GM23338 (cell line): ENCODE measurements around the gene ZNF189. TPM values are rescaled to one million over a fixed set of nuclear protein-coding genes. Genes with fewer than 3 reads are reported as not detected.
"Not testable (repeated sequence)": the region's sequence is repeated elsewhere in the genome, so short reads cannot be mapped to it uniquely, and the experiment has no call there.

Source experiments
- ATAC-seq: fragments of 200-7000 bp; cut with Tn5 transposase; 3 replicates; pipeline ENCODE4 v1.9.1; 2020
- DNase-seq: peaks from one replicate; pipeline ENCODE4 v3.0.0-alpha.2; 2015; ENCODE audit warnings: low spot score
- H2AFZ ChIP-seq: fragments of 200-600 bp; sonication (generic); 2 replicates; pipeline ENCODE4 v1.8.0; 2016; ENCODE audit warnings: antibody characterized with exemption, mild to moderate bottlenecking, moderate library complexity
- H3F3A ChIP-seq: fragments of 200-600 bp; sonication (generic); replicated peaks from 2 replicates; pipeline ENCODE4 v1.8.0; 2017; ENCODE audit warnings: antibody characterized with exemption, mixed run types, low read depth
- H3K27ac ChIP-seq: fragments of 200-600 bp; sonication (generic); 2 replicates; pipeline ENCODE4 v1.6.1; 2016; ENCODE audit warnings: low read depth
- H3K27me3 ChIP-seq: fragments of 200-600 bp; sonication (generic); 2 replicates; pipeline ENCODE4 v1.8.0; 2016; ENCODE audit warnings: mild to moderate bottlenecking, mixed run types, moderate library complexity; ENCODE audit not compliant: insufficient read depth
- H3K36me3 ChIP-seq: fragments of 200-600 bp; sonication (generic); 2 replicates; pipeline ENCODE4 v1.8.0; 2016; ENCODE audit warnings: mild to moderate bottlenecking; ENCODE audit not compliant: insufficient read depth
- H3K4me1 ChIP-seq: fragments of 200-600 bp; sonication (generic); 2 replicates; pipeline ENCODE4 v1.8.0; 2016; ENCODE audit warnings: mild to moderate bottlenecking, moderate library complexity; ENCODE audit not compliant: insufficient read depth
- H3K4me2 ChIP-seq: fragments of 200-600 bp; sonication (generic); 2 replicates; pipeline ENCODE4 v1.7.1; 2017; ENCODE audit warnings: mixed run types
- H3K4me3 ChIP-seq: fragments of 200-600 bp; sonication (generic); 2 replicates; pipeline ENCODE4 v1.6.1; 2016; ENCODE audit warnings: mixed run types
- H3K79me2 ChIP-seq: fragments of 200-600 bp; sonication (generic); replicated peaks from 2 replicates; pipeline ENCODE4 v1.8.0; 2017; ENCODE audit warnings: mild to moderate bottlenecking; ENCODE audit not compliant: insufficient read depth
- H3K9me2 ChIP-seq: fragments of 200-600 bp; sonication (generic); 2 replicates; pipeline ENCODE4 v1.8.0; 2017; ENCODE audit not compliant: insufficient read depth
- H4K20me1 ChIP-seq: fragments of 200-600 bp; sonication (generic); replicated peaks from 2 replicates; pipeline ENCODE4 v1.8.0; 2017; ENCODE audit warnings: mild to moderate bottlenecking; ENCODE audit not compliant: insufficient read depth
- H3K27ac Mint-ChIP-seq: 2 replicates; pipeline ENCODE4 v1.8.0; 2020; ENCODE audit warnings: inconsistent platforms, mild to moderate bottlenecking, moderate library complexity, mixed read lengths
- H3K27me3 Mint-ChIP-seq: 3 replicates; pipeline ENCODE4 v1.8.0; 2022; ENCODE audit warnings: low read depth, mild to moderate bottlenecking, moderate library complexity, mixed read lengths, inconsistent platforms; ENCODE audit not compliant: insufficient read depth, poor library complexity
- H3K36me3 Mint-ChIP-seq: 3 replicates; pipeline ENCODE4 v1.8.0; 2021; ENCODE audit warnings: low read depth, mild to moderate bottlenecking, inconsistent platforms, moderate library complexity, mixed read lengths
- H3K4me1 Mint-ChIP-seq: 3 replicates; pipeline ENCODE4 v1.8.0; 2020; ENCODE audit warnings: mild to moderate bottlenecking, inconsistent platforms, mixed read lengths
- H3K4me3 Mint-ChIP-seq: 3 replicates; pipeline ENCODE4 v1.8.0; 2021; ENCODE audit warnings: moderate library complexity, mild to moderate bottlenecking, inconsistent platforms, mixed read lengths
- H3K9me3 Mint-ChIP-seq: 3 replicates; pipeline ENCODE4 v1.8.0; 2020; ENCODE audit warnings: moderate library complexity, mild to moderate bottlenecking, inconsistent platforms, mixed read lengths
- CTCF ChIP-seq, 2 experiments: fragments of 200-600 bp in 1 of 2; sonication (generic) in 1 of 2; conservative IDR thresholded peaks; 2 replicates each; pipeline versions ENCODE4 v1.5.1 to v1.6.1; 2016 to 2017; ENCODE audit warnings: antibody characterized with exemption in 2 of 2, low read depth in 2 of 2, mild to moderate bottlenecking in 2 of 2, moderate library complexity in 1 of 2
- REST ChIP-seq: IDR thresholded peaks from one replicate; pipeline ENCODE4 v1.6.1; 2018; ENCODE audit warnings: antibody characterized with exemption; ENCODE audit not compliant: unreplicated experiment
- ZNF331 ChIP-seq: fragments of 250-450 bp; sonication (Bioruptor Pico); IDR thresholded peaks from 2 replicates; pipeline ENCODE4 v1.5.0; 2020; ENCODE audit warnings: low read depth, mild to moderate bottlenecking, moderate library complexity
- polyA plus RNA-seq: library from polyadenylated mRNA; unstranded; fragments of >200 nt; fragmentation: Nextera tagmentation; extraction: Ambion mirVana; gene quantifications from 2 replicates; pipeline ENCODE4 v1.2.1, GENCODE V29; 2016
- total RNA-seq: library from RNA; depleted of rRNA; stranded (reverse); fragments of >200 nt; shearing (Covaris generic); gene quantifications from 2 replicates; pipeline ENCODE4 v1.2.3, GENCODE V29; 2014

Gene ZNF189
- total and polyA plus RNA-seq, 2 experiments from 2014 or later = 5.8 to 10.6 TPM

- H3K9me2 ChIP-seq, H3K79me2 ChIP-seq, H3F3A ChIP-seq, H3K27me3 Mint-ChIP-seq, ATAC-seq, H3K27ac ChIP-seq, H4K20me1 ChIP-seq, H3K4me1 ChIP-seq, H3K4me3 Mint-ChIP-seq, H3K27me3 ChIP-seq, H2AFZ ChIP-seq: not testable (repeated sequence)
- H3K36me3 ChIP-seq = peaks cover 24% of the 10 kb centered on the region
- 0 out of 2 replicates have a peak, but pooled peaks have one; percentile 6 for TF ChIP-seq ZNF331 (CRISPR knock-in tag)
- peak within 1 kb of the TSS; percentile 22; the same call in 1 of the 2 replicates for H3K27ac Mint-ChIP-seq
- H3K4me3 ChIP-seq = 0 out of 2 replicates have a peak within 1 kb of the TSS, but pooled peaks have one; percentile 1
- H3K9me3 Mint-ChIP-seq = peaks cover 21% of the 10 kb centered on the region
- peak; percentile 15 for DNase-seq
- peaks cover 49% of the 10 kb centered on the region for H3K36me3 Mint-ChIP-seq
- H3K4me2 ChIP-seq = peak within 1 kb of the TSS; percentile 22
- peaks cover 18% of the 10 kb centered on the region; the same call in 2 of the 3 replicates for H3K4me1 Mint-ChIP-seq
Measured at GRCh38 chr9:101384873-101385536, 13.6 kb upstream of the ZNF189 start, which contains the start of gene BAAT. Gene BAAT (minus strand): TSS chr9:101385006. CDS start chr9:101371404, 13,602 bp downstream.

GRCh38 chr9:101387871-101388506 is 10.7 kb upstream of the ZNF189 start:
- no peak overlapping the region for H2AFZ ChIP-seq
- 0 out of 2 replicates have a peak, but pooled peaks cover 5% of the 10 kb centered on the region for H3K4me1 ChIP-seq
- Mint-ChIP-seq H3K4me1 (peaks cover 18% of the 10 kb centered on the region; the same call in 2 of the 3 replicates), H3K27me3 (peaks cover 5% of the 10 kb centered on the region), H3K4me3 (no peak overlapping the region), H3K36me3 (peaks cover 72% of the 10 kb centered on the region), H3K27ac (peak overlapping the region; percentile 31), H3K9me3 (peaks cover 26% of the 10 kb centered on the region)
- TF ChIP-seq CTCF (conservative IDR thresholded peaks at IDR 0.05; ENCODE audit: low read depth in 2 of 2) (peak; percentile 75 to 80), REST (no peak)
- no peak overlapping the region for H3K4me2 ChIP-seq
- ATAC-seq (peak; percentile 96), DNase-seq (peak; percentile 86)
- H3K36me3 ChIP-seq = peaks cover 25% of the 10 kb centered on the region
- H3K27ac ChIP-seq = peak overlapping the region; percentile 15; the same call in 1 of the 2 replicates
- H3K9me2 ChIP-seq = no peaks in the 10 kb centered on the region
- no peaks in the 10 kb centered on the region for H3K27me3 ChIP-seq
- H3K79me2 ChIP-seq = peaks cover 32% of the 10 kb centered on the region
- H4K20me1 ChIP-seq = peaks cover 21% of the 10 kb centered on the region
- peaks cover 6% of the 10 kb centered on the region; the same call in 1 of the 2 replicates for H3F3A ChIP-seq
- H3K4me3 ChIP-seq = no peak overlapping the region
